Glutamatergic neuron (in vitro differentiated cells): ENCODE measurements around the gene KCNH6. TPM values are rescaled to one million over a fixed set of nuclear protein-coding genes. Genes with fewer than 3 reads are reported as not detected.

ENCODE experiments used
- DNase-seq: peaks from one replicate; pipeline ENCODE4 v3.0.0; 2022
- H3K27ac Mint-ChIP-seq: one replicate; pipeline ENCODE4 v1.8.0; 2020; ENCODE audit warnings: mild to moderate bottlenecking, mixed read lengths, inconsistent platforms; ENCODE audit not compliant: unreplicated experiment
- H3K27me3 Mint-ChIP-seq: one replicate; pipeline ENCODE4 v1.8.0; 2020; ENCODE audit warnings: mild to moderate bottlenecking, moderate library complexity, mixed read lengths, inconsistent platforms; ENCODE audit not compliant: unreplicated experiment
- H3K36me3 Mint-ChIP-seq: one replicate; pipeline ENCODE4 v1.8.0; 2020; ENCODE audit warnings: mild to moderate bottlenecking, mixed read lengths, inconsistent platforms; ENCODE audit not compliant: unreplicated experiment
- H3K4me1 Mint-ChIP-seq: one replicate; pipeline ENCODE4 v1.8.0; 2020; ENCODE audit warnings: mild to moderate bottlenecking, low read depth, mixed read lengths, inconsistent platforms; ENCODE audit not compliant: unreplicated experiment
- H3K4me3 Mint-ChIP-seq: one replicate; pipeline ENCODE4 v1.8.0; 2020; ENCODE audit warnings: mild to moderate bottlenecking, mixed read lengths, inconsistent platforms; ENCODE audit not compliant: unreplicated experiment
- H3K9me3 Mint-ChIP-seq: one replicate; pipeline ENCODE4 v1.8.0; 2020; ENCODE audit warnings: mild to moderate bottlenecking, moderate library complexity, mixed read lengths, inconsistent platforms; ENCODE audit not compliant: unreplicated experiment
- CTCF ChIP-seq: fragments of 200-600 bp; sonication (generic); IDR thresholded peaks from one replicate; pipeline ENCODE4 v1.5.0; 2021; ENCODE audit not compliant: partially characterized antibody, unreplicated experiment
- total RNA-seq: library from RNA; stranded (reverse); fragmentation: NEBNext Ultra II Directional; extraction: Animal tissue kit (Norgen Biotek cat#: 25700); gene quantifications from one replicate; pipeline ENCODE4 v1.2.1, GENCODE V29; 2021; ENCODE audit not compliant: unreplicated experiment

Gene KCNH6
- total RNA-seq, 1 donor from 2014 or later: 4.1 TPM

DNA sequence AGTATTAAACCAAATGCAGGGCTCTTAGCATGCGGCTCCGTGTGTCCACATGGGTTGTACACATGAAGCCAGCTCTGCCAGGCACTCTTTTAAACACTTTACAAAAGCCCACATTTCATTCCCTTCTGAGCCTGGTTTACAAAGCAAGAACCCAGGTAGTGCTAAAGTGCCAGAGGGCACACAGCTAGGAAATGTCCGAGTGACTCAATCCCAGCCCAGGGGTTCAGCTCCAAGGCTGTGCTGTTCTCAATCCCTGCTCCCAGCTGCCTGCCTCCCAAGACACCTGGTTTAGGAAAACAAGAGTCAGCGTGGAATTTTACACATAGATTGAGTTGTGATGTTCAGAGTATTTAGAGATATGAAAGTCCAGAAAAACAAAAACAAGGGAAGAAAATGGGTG is 13.8 kb downstream of the KCNH6 start:
- DNase-seq: no peak
- H3K27ac Mint-ChIP-seq: no peak overlapping the region
- H3K4me1 Mint-ChIP-seq: peaks cover 4% of the 10 kb centered on the region
- peaks cover 26% of the 10 kb centered on the region for H3K27me3 Mint-ChIP-seq
- peak overlapping the region; percentile 21 for H3K4me3 Mint-ChIP-seq
- peaks cover 5% of the 10 kb centered on the region for H3K36me3 Mint-ChIP-seq
- no peak for TF ChIP-seq CTCF
- H3K9me3 Mint-ChIP-seq: peaks cover 5% of the 10 kb centered on the region

DNA sequence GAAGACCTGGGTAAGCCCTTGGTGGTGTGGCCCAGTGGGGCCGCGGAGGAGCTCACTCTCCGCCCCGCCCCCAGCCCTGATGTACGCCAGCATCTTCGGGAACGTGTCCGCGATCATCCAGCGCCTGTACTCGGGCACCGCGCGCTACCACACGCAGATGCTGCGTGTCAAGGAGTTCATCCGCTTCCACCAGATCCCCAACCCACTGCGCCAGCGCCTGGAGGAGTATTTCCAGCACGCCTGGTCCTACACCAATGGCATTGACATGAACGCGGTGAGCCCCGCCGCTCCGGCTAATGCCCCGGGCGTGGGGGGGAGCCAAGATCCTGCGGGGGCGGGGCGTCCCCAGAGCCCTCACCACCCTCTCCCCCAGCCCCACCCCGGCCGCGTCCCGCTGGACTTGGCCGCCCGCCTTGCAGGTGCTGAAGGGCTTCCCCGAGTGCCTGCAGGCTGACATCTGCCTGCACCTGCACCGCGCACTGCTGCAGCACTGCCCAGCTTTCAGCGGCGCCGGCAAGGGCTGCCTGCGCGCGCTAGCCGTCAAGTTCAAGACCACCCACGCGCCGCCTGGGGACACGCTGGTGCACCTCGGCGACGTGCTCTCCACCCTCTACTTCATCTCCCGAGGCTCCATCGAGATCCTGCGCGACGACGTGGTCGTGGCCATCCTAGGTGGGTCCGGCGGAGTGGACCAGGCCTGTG is 15.0 kb downstream of the KCNH6 start:
- DNase-seq: peak; percentile 64
- peaks cover 5% of the 10 kb centered on the region for H3K36me3 Mint-ChIP-seq
- no peak for TF ChIP-seq CTCF
- H3K9me3 Mint-ChIP-seq: peaks cover 5% of the 10 kb centered on the region
- no peak overlapping the region for H3K27ac Mint-ChIP-seq
- H3K4me3 Mint-ChIP-seq: peak overlapping the region; percentile 60
- H3K4me1 Mint-ChIP-seq: peaks cover 6% of the 10 kb centered on the region
- peaks cover 28% of the 10 kb centered on the region for H3K27me3 Mint-ChIP-seq

DNA sequence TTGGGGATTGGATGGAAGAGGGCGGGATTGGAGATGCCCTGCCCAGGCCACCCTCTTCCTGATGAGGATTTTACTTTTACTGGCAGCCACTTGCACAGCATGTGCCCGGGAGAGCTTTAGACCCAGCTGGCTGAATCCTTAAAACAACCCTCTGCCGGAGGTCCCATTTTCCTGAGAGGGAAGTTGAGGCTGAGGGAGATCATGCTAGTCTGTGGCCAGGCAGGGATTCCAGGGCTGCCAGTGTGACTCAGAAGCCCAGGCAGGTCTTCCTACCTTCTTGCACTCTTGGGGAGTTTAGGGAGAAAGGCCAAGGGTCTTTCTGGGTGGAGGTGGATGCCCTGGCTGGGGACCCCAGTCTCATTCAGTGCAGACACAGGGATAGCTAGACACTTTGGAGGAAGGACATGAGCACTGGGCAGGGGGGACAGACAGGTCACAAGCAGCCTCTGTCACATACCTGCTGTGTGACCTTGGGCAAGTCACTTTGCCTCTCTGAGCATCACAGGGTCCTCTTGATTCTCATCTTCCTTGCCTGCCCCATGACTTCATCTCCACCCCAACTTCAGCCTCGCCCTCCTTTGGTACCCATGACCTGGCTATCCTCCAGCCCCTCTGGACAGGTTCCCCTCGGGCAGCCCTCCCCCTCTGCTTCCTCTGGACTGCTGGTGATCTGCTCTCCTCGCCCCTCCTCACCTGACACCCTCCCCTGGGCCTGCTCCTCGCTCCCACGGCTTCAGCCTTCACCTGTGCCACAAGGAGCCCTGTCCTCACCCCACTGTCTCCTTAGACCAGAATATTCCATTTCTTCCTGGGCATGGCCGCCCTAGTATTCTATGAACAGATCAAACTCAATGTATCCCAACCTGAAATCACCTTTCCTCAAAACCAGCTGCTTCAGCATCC is 15.8 kb downstream of the KCNH6 start:
- peaks cover 27% of the 10 kb centered on the region for H3K27me3 Mint-ChIP-seq
- DNase-seq: no peak
- H3K27ac Mint-ChIP-seq: peak overlapping the region; percentile 43
- H3K4me1 Mint-ChIP-seq: peaks cover 6% of the 10 kb centered on the region
- H3K36me3 Mint-ChIP-seq: peaks cover 5% of the 10 kb centered on the region
- TF ChIP-seq CTCF: no peak
- H3K9me3 Mint-ChIP-seq: peaks cover 5% of the 10 kb centered on the region
- H3K4me3 Mint-ChIP-seq: peak overlapping the region; percentile 60

DNA sequence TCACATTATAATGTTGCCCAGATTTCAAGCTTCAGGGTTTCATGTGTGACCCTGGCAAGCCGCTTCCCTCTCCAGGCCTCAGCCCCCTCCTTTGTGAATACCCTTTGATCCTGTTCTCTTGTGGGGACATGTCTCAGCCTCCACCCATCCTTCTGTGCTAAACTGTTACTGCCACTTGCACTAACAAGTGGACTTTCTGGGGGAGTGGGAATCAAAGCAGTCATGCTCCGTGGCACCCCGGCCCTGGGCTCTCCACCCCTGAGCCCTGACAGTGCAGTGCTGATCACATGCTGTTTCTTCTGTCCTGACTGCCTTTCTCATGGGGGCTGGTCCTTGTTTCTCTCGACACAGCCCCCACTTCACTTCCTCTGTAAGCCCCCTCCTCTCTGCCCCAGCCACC is 17.4 kb downstream of the KCNH6 start:
- peaks cover 18% of the 10 kb centered on the region for H3K27me3 Mint-ChIP-seq
- no peak overlapping the region for H3K4me3 Mint-ChIP-seq
- H3K27ac Mint-ChIP-seq: no peak overlapping the region
- peaks cover 5% of the 10 kb centered on the region for H3K36me3 Mint-ChIP-seq
- H3K4me1 Mint-ChIP-seq: peaks cover 6% of the 10 kb centered on the region
- no peak for DNase-seq
- peaks cover 5% of the 10 kb centered on the region for H3K9me3 Mint-ChIP-seq
- no peak for TF ChIP-seq CTCF

DNA sequence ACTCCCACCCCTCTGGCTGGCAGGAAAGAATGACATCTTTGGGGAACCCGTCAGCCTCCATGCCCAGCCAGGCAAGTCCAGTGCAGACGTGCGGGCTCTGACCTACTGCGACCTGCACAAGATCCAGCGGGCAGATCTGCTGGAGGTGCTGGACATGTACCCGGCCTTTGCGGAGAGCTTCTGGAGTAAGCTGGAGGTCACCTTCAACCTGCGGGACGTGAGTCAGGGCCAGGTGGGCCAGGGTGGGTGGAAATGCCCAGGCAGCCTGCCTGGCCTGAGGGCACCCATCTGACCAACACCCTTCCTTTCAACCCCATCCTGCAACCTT is 19.0 kb downstream of the KCNH6 start:
- no peak overlapping the region for H3K27ac Mint-ChIP-seq
- no peak overlapping the region for H3K4me3 Mint-ChIP-seq
- H3K4me1 Mint-ChIP-seq: peaks cover 6% of the 10 kb centered on the region
- H3K27me3 Mint-ChIP-seq: peaks cover 18% of the 10 kb centered on the region
- peaks cover 5% of the 10 kb centered on the region for H3K36me3 Mint-ChIP-seq
- TF ChIP-seq CTCF: no peak
- peaks cover 5% of the 10 kb centered on the region for H3K9me3 Mint-ChIP-seq
- DNase-seq: no peak
